GM19023 (cell line): ENCODE data around the gene TBPL1.
"Not testable (repeated sequence)": the region's sequence is repeated elsewhere in the genome, so short reads cannot be mapped to it uniquely, and the experiment has no call there.

Experiments
- ATAC-seq: cut with Tn5 transposase; IDR thresholded peaks from one replicate; pipeline ENCODE4 v1.9.1; 2021; ENCODE audit warnings: mild to moderate bottlenecking, moderate library complexity; ENCODE audit not compliant: unreplicated experiment

The TBPL1 gene

GRCh38 chr6:133953634-133954415 lies 801 bp downstream of the TBPL1 start:
- no peak for ATAC-seq

DNA sequence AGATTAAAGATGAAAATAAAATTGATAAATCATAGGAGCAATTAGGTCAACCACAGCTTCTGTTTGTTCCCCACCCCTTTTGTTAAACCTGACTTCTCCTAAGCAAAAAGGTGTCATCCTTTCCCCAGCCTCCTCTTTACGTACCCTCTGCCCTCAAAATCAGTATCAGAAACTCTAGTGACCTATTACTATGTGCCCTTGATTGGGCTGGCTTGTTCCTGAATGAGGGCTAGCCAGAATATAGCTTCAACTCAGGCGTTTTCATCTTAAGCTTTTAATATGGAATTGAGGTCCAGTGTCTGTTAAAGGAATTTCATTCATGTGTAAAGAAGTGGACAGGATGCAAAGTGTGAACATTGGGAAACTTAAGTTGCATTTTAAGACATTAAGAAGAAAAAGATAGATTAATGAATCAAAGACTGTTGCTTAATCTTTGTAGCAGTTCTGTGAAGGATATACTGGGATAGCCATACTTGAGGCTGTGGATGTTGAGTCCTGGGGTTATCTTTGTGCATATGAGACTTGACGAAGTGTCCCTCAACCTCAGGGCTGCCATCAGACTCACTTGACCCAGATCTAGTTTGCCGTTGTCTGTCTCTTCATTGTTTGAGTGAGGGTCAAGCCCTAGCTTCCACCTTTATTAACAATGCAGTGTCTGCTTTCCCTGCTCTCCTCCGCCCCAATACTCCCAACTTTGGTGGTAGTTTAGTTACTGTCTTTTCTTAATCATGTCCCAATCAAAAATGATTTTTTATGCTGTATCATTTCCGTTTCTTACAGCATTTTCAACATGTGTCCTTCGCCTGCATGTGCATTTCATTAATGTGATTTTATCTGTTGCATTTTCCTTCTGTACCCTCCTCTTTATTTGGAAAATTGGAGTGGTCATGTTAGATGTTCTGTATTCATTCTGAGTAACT lies 1.9 kb downstream of the TBPL1 start:
- no peak for ATAC-seq

DNA sequence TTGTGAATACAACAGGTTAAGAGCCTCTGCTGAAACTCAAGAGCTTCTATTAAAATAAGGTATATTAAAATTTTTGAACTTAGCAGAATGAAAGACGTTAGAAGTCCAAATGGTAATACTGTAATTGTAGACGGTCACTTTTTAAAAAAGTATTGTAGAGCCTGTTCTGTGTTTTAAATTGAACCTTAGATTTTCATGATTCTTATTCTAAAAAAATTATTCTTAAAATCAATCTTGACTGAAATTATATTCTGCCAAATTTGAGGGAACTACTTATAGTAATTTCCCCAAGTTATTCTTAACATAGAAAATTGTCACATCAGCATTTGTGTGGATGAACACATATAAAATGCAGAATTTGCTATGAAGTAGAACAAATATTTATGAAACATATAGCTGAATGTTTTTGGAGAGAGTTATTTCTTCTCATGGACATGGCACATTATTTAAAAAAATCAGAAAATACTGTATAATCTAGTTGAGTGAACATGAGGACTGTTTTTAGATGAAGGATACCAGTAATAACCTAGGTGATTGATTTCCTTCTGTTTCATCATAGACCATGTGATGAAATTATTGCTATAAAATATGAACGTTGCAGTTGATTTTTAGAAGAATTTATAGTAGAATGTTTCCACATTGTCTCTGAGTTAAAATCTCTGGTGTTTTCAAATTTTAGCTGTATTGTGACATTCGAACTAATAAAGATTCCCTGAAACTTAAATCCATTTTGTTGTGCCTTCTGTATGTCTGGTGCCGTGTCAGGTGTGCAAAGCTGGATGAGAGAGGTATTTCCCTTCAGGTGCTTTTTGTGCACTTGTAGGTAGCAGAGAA lies 2.8 kb downstream of the TBPL1 start:
- no peak for ATAC-seq

- ATAC-seq = no peak
These were observed 3.5 kb downstream of the TBPL1 start for GRCh38 chr6:133956416-133957049.

GRCh38 chr6:133957227-133957626 lies 4.2 kb downstream of the TBPL1 start:
- ATAC-seq = no peak

DNA sequence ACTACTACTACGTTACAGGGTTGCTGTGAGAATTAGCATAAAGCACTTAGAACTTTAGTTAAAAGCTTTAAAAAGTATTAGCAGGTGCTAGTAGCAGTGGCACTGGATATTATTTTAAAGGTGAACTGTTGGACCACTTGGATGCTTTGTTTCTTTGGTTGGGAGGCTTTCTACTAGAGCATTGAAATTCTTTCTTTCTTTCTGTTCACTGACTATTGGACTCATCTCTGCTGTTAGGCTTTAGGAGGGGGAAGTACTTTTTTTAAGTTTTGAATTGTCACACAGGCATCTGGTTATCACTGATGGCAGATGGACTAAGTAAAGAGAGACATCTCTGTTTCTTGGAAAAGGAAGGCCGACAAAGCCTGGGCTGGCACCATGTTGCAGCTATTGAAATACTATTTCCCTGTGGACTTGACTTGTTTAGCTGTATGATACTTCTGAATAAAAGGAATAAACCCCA lies 4.8 kb downstream of the TBPL1 start:
- no peak for ATAC-seq

- no peak for ATAC-seq
These were observed 5.8 kb downstream of the TBPL1 start for GRCh38 chr6:133958791-133959190.

GRCh38 chr6:133959667-133960368 lies 6.8 kb downstream of the TBPL1 start:
- ATAC-seq = no peak

DNA sequence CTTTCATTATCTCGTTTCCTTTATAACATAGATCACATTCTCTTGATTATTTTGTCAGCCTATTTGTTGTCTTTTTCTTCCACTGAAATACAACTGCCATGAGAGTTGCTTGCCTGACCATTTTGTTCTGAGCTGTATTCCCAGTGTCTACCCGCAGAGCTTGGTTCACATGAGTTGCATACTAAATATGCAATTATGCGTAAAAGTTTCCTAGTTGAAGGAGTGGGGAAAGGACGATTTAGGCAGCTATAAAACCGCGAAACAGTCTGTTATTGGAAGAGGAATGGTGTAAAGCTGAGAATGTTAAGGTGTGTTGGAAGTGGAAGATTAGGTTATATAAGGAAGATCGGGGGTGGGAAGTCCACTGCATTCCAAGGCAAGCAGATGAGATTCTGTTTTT lies 8.8 kb downstream of the TBPL1 start:
- no peak for ATAC-seq

DNA sequence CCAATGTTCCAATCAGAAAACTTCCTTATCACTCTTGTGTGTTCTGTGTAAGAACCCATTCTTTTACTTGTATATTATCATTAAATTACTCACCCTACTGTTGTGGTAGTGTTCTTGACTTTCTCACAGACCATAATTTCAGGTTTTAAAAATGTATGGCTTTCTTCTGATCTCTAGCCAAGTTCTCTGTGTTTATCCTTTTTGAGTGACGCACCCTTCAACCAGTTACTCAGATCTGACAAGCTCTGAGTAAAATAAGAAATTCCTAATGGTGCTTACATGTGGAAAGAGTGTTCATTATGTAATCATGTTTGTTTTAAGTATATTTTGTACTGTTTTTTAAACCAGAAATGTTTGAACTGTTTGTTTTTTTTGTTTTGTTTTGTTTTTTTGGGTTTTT lies 11.0 kb downstream of the TBPL1 start:
- ATAC-seq = no peak

DNA sequence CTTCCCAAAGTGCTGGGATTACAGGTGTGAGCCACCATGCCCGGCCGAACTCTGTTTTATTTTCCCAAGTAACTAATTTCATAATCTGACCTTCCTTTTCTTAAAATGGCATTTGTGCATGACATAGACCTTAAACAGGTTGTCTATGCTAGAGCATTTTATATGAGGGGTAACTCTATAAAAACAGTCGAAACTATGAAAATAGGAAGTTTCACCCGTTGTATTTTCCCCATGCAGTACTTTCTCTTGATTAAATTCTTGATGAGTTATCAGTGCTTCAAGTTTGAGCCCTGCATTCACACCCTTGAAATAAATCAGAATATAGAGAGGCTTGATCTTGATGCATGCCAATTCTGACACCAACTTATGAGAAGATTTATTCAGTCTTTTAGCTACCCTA lies 11.7 kb downstream of the TBPL1 start:
- no peak for ATAC-seq

- no peak for ATAC-seq
These were observed 12.9 kb downstream of the TBPL1 start for GRCh38 chr6:133965817-133966360.

GRCh38 chr6:133966654-133967329 lies 13.8 kb downstream of the TBPL1 start:
- peak; percentile 83 for ATAC-seq

GRCh38 chr6:133967347-133967746 lies 14.3 kb downstream of the TBPL1 start:
- ATAC-seq = no peak

DNA sequence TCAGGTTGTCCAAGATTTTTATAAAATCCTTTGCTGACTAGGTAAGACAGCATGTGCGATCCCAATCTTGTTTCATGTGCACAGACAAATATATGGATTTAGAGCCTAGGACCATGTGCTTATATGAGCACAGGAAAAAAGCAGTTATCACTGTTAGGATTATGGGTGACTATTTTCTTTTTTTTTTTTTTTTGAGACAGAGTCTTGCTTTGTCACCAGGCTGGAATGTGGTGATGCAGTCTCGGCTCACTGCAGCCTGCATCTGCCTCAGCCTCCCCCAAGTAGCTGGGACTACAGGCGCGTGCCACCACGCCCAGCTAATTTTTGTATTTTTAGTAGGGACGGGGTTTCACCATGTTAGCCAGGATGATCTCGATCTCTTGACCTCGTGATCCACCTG lies 14.8 kb downstream of the TBPL1 start:
- not testable (repeated sequence) for ATAC-seq

GRCh38 chr6:133969285-133969920 lies 16.4 kb downstream of the TBPL1 start:
- ATAC-seq = no peak

- ATAC-seq = no peak
These were observed 16.9 kb downstream of the TBPL1 start for GRCh38 chr6:133969921-133970295.

DNA sequence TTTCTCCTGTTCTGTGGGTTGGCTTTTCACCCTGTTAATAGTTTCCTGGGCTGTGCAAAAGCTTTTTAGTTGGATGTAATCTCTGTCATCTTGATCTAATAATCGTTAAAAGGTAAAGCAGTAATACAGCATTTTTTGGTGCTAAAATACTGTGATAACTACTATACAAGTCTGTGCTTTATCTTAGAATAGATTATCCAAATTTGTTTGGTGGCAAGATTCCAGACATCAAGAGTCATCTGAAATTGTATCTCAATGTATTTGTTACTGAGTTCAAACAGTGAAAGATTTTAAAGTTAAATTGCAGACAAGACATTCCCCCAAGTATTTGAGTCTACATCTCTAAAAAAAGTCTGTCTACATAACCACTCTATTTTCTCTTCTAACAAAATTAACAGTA lies 18.8 kb downstream of the TBPL1 start:
- no peak for ATAC-seq

- ATAC-seq = no peak
These were observed 19.4 kb downstream of the TBPL1 start for GRCh38 chr6:133972388-133972787.
